ENCODE data around the gene BMPR1B. TPM values are rescaled to one million over a fixed set of nuclear protein-coding genes. Genes with fewer than 3 reads are reported as not detected.
A peak's percentile ranks its signal among the peaks of the same experiment; 100 is the strongest.

Gene BMPR1B
- total and polyA plus RNA-seq, 4 donors: 11.8 to 30.1 (median 16.7) TPM

DNA sequence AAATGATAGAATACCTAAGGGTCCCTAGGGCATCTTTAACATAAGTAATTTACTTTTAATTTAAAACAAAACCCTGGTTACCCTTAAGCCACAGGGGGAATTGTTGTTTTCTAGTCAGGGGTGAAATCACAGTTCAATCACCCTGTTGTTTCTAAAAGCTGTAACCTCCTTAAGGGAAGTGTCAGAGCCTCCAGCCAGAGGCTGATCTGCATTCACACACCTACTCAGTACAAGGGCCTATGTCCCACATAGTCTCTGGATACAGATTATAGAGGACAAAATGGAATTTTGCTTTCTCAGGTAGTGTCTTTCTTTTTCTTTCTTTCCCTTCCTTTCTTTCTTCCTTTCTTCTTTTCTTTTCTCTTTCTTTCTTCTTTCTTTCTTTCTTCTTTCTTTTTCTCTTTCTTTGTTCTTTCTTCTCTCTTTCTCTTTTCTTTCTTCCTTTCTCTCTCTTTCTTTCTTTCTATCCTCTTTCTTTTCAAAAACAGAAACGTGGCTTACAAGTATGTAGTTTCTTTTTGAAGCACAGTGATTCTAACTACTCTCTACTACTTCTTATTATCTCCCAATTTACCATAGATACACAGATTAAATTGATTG, 31.1 kb upstream of the BMPR1B start:
- Histone ChIP-seq H3K9me3 (ENCODE audit: control insufficient read depth, insufficient read depth, low read length) (no peaks in the 10 kb centered on the region), H3K27me3 (ENCODE audit: control insufficient read depth, insufficient read depth, low read length) (no peaks in the 10 kb centered on the region), H3K4me1 (ENCODE audit: control insufficient read depth, insufficient read depth, low read length) (no peaks in the 10 kb centered on the region), H3K4me3 (ENCODE audit: low read depth, low read length) (no peak overlapping the region), H3K27ac (ENCODE audit: low read depth, low read length) (no peak overlapping the region), H3K36me3 (ENCODE audit: control insufficient read depth, insufficient read depth, low read length) (no peaks in the 10 kb centered on the region)
- peak in 1 of 6 donors; percentile 16 for DNase-seq (ENCODE audit: low read depth in 4 of 6, low spot score in 6 of 6)
- no CpG with 5 or more reads among the region's 1 CpG for WGBS (ENCODE audit: insufficient coverage)

DNA sequence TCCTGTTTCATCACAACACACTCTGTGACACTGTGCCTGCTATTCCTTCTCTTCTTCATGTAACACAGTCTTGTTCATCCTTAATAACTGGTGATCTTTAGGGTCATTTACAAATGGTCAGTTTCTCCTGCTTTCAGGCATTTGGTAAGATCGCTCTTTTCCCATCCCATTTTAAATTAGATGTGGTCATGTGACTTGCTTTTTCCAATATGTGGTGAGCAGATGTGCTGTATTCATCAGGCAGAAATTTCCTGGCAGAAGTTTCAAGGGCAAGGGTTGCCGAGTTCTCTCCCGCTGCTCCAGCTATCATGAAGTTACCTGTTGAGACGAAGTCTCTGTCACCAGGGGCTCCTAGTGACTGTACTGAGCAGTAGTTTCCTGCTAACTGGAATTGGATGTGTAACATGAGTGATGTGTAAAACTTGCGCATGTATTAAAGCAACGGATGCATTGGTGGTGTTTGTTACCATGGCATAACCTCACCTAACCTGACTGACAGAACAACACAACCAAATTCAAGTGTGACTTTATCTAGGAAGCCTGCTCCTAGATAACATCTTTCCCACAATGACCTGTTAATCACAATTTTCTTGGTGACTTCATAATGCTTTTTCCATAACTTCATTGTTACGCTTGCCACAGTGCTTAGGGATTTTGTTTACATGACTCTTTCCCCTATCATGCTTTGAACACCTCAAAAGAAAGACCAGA, 29.5 kb upstream of the BMPR1B start:
- Histone ChIP-seq H3K27me3 (ENCODE audit: control insufficient read depth, insufficient read depth, low read length) (no peaks in the 10 kb centered on the region), H3K36me3 (ENCODE audit: control insufficient read depth, insufficient read depth, low read length) (no peaks in the 10 kb centered on the region), H3K27ac (ENCODE audit: low read depth, low read length) (no peak overlapping the region), H3K4me3 (ENCODE audit: low read depth, low read length) (no peak overlapping the region), H3K4me1 (ENCODE audit: control insufficient read depth, insufficient read depth, low read length) (no peaks in the 10 kb centered on the region), H3K9me3 (ENCODE audit: control insufficient read depth, insufficient read depth, low read length) (no peaks in the 10 kb centered on the region)
- no peak for DNase-seq (ENCODE audit: low read depth in 4 of 6, low spot score in 6 of 6)
- WGBS (ENCODE audit: insufficient coverage): 90% methylated on average over 3 of the region's 7 CpGs

DNA sequence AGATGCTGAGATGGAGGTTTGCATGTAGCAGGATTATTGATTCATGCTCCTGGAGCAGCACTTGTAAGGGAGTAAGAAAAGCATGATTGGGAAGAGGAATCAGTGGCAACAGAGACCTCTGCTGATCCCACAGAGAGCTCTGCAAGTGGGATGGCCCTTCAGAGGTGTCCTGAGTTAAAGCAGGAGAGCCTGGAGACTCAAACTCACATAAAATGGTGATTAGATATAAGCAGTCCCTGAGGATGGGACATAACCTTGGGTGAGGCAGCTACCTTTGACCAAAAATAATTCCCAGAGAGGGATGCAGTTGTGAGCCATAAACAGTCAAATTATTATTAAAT, 25.4 kb upstream of the BMPR1B start:
- H3K4me1 ChIP-seq (ENCODE audit: control insufficient read depth, insufficient read depth, low read length): no peaks in the 10 kb centered on the region
- H3K4me3 ChIP-seq (ENCODE audit: low read depth, low read length): no peak overlapping the region
- no peaks in the 10 kb centered on the region for H3K9me3 ChIP-seq (ENCODE audit: control insufficient read depth, insufficient read depth, low read length)
- DNase-seq (ENCODE audit: low read depth in 4 of 6, low spot score in 6 of 6): no peak
- H3K36me3 ChIP-seq (ENCODE audit: control insufficient read depth, insufficient read depth, low read length): no peaks in the 10 kb centered on the region
- H3K27me3 ChIP-seq (ENCODE audit: control insufficient read depth, insufficient read depth, low read length): no peaks in the 10 kb centered on the region
- no peak overlapping the region for H3K27ac ChIP-seq (ENCODE audit: low read depth, low read length)

DNA sequence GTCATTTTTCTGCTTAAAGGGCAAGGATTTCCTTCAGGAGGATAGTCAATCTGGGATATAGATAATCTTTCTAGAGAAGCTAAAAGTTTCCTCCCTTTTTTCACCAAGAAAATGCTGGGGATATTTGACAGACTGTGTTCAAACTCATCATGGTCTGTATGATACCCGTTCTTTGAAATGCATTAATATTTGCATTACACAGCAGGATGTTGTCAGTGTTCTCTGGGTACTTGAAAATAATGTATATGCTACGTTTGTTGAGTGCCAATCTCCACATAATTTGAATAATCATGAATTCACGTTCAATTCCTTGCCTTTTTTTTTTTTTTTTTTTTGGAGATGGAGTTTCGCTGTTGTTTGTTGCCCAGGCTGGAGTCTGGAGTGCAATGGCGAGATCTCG, 18.0 kb upstream of the BMPR1B start:
- Histone ChIP-seq H3K9me3 (ENCODE audit: control insufficient read depth, insufficient read depth, low read length) (no peaks in the 10 kb centered on the region), H3K36me3 (ENCODE audit: control insufficient read depth, insufficient read depth, low read length) (no peaks in the 10 kb centered on the region), H3K27me3 (ENCODE audit: control insufficient read depth, insufficient read depth, low read length) (no peaks in the 10 kb centered on the region), H3K27ac (ENCODE audit: low read depth, low read length) (no peak overlapping the region), H3K4me3 (ENCODE audit: low read depth, low read length) (no peak overlapping the region), H3K4me1 (ENCODE audit: control insufficient read depth, insufficient read depth, low read length) (no peaks in the 10 kb centered on the region)
- no peak for DNase-seq (ENCODE audit: low read depth in 4 of 6, low spot score in 6 of 6)
- WGBS (ENCODE audit: insufficient coverage): 95% methylated on average over 3 of the region's 6 CpGs

DNA sequence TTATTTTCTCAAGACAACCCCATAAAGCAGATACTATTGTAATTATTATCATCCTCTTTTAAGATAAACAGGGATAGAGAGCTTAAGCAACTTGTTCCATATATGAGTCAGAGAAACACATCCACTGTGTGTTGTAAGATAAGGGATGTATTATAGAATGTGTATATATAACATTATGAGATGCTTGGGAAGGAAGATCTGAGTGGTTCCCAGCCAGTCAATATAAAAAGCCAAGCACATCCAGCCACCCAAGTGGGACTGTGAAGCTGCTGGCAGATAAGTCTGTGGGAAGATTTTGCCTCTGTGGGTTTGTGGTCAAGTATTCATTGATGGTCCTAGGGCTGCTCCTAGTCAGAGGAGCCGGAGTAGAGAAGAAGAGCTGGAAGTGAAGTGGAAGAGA, 16.5 kb upstream of the BMPR1B start:
- no peak for DNase-seq (ENCODE audit: low read depth in 4 of 6, low spot score in 6 of 6)
- no peaks in the 10 kb centered on the region for H3K36me3 ChIP-seq (ENCODE audit: control insufficient read depth, insufficient read depth, low read length)
- H3K4me3 ChIP-seq (ENCODE audit: low read depth, low read length): no peak overlapping the region
- no peak overlapping the region for H3K27ac ChIP-seq (ENCODE audit: low read depth, low read length)
- no peaks in the 10 kb centered on the region for H3K9me3 ChIP-seq (ENCODE audit: control insufficient read depth, insufficient read depth, low read length)
- no CpG with 5 or more reads among the region's 1 CpG for WGBS (ENCODE audit: insufficient coverage)
- H3K27me3 ChIP-seq (ENCODE audit: control insufficient read depth, insufficient read depth, low read length): no peaks in the 10 kb centered on the region
- H3K4me1 ChIP-seq (ENCODE audit: control insufficient read depth, insufficient read depth, low read length): no peaks in the 10 kb centered on the region

DNA sequence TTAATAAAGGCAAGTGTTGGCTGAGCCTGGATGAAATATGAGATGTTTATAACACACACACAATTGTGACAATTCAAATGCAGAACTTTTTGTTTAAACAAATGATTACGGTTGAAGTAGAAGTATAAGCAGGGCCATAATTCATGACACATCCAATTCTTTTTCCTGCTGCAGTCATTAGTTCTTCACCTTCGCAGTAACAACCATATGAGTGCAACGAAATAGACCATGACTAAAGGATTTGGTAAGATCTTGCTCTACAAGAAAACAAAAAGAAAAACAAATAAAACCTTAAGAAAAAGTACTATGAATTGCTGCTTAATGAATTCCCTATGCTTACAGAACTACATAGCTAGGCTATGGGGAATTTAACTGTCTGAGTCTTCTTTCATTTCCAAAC, 13.9 kb upstream of the BMPR1B start:
- no peaks in the 10 kb centered on the region for H3K9me3 ChIP-seq (ENCODE audit: control insufficient read depth, insufficient read depth, low read length)
- DNase-seq (ENCODE audit: low read depth in 4 of 6, low spot score in 6 of 6): no peak
- no peak overlapping the region for H3K4me3 ChIP-seq (ENCODE audit: low read depth, low read length)
- H3K36me3 ChIP-seq (ENCODE audit: control insufficient read depth, insufficient read depth, low read length): no peaks in the 10 kb centered on the region
- H3K4me1 ChIP-seq (ENCODE audit: control insufficient read depth, insufficient read depth, low read length): no peaks in the 10 kb centered on the region
- H3K27me3 ChIP-seq (ENCODE audit: control insufficient read depth, insufficient read depth, low read length): no peaks in the 10 kb centered on the region
- no CpG with 5 or more reads among the region's 3 CpGs for WGBS (ENCODE audit: insufficient coverage)
- no peak overlapping the region for H3K27ac ChIP-seq (ENCODE audit: low read depth, low read length)

DNA sequence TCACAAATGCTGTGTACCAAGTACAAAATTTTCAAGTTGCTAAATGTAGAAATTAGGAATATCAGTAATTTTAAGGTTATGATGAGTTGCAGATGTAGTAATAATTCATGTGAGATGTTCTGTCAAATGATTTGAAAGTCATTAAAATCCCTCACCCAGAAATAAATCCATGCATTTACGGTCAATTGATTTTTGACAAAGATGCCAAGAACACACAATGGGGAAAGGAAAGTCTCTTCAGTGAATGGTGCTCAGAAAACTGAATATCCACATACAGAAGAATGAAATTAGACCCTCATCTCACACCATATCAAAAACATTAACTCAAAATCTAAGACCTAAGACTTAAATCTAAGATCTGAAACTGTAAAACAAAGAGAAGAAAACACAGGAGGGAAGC, 12.9 kb upstream of the BMPR1B start:
- DNase-seq (ENCODE audit: low read depth in 4 of 6, low spot score in 6 of 6): peak in 1 of 6 donors; percentile 23
- H3K9me3 ChIP-seq (ENCODE audit: control insufficient read depth, insufficient read depth, low read length): no peaks in the 10 kb centered on the region
- H3K4me3 ChIP-seq (ENCODE audit: low read depth, low read length): no peak overlapping the region
- WGBS (ENCODE audit: insufficient coverage): no CpG with 5 or more reads among the region's 1 CpG
- no peaks in the 10 kb centered on the region for H3K36me3 ChIP-seq (ENCODE audit: control insufficient read depth, insufficient read depth, low read length)
- H3K4me1 ChIP-seq (ENCODE audit: control insufficient read depth, insufficient read depth, low read length): no peaks in the 10 kb centered on the region
- H3K27ac ChIP-seq (ENCODE audit: low read depth, low read length): no peak overlapping the region
- no peaks in the 10 kb centered on the region for H3K27me3 ChIP-seq (ENCODE audit: control insufficient read depth, insufficient read depth, low read length)

DNA sequence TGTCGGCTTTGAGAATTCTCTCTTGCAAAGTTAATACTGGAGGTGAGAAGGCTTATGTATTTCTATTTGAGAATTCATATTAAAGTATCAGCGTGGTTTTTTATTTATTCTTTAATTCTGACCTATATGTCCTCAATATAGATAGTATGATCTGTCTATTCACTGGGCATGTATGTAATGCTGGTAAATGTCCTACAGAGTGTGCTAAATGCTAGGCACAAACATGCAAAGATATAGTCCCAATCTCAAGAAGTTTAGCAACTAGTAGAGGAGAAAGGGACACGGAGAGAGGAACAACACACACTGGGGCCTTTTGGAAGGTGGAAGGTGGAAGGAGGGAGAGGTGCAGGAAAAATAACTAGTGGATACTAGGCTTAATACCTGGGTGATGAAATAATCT, 11.0 kb upstream of the BMPR1B start:
- WGBS (ENCODE audit: insufficient coverage): no CpG with 5 or more reads among the region's 3 CpGs
- H3K4me1 ChIP-seq (ENCODE audit: control insufficient read depth, insufficient read depth, low read length): no peaks in the 10 kb centered on the region
- no peak overlapping the region for H3K27ac ChIP-seq (ENCODE audit: low read depth, low read length)

DNA sequence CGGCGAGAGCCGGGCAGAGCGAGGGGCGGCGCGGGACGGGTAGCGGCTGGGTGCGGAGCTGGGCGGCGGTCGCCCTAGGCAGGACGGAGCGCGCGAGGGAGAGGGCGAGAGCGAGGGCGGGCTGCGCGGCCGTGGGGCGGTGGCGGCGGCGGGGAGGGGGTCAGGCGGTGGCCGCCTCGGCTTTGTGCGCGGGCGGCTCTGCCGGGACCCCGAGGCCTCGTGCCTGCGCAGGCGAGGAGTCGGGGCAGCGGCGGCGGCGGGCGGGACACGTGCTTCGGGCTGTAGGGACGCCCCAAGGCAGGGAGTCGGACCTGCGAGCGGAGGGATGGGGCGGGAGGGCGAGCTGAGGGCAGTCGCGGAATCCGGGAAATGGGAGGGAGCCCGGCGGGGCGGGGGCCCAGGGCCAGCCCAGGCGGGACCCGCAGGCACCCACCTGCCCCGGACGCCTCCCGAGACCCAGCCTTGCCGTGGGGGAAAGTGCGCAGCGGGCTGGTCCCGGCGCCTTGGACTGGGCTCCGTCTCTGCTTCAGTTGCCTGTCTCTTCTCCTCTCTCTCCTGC, 465 bp downstream of the BMPR1B start:
- Histone ChIP-seq H3K36me3 (ENCODE audit: control insufficient read depth, insufficient read depth, low read length) (no peaks in the 10 kb centered on the region), H3K9me3 (ENCODE audit: control insufficient read depth, insufficient read depth, low read length) (no peaks in the 10 kb centered on the region), H3K27me3 (ENCODE audit: control insufficient read depth, insufficient read depth, low read length) (peaks cover 19% of the 10 kb centered on the region), H3K27ac (ENCODE audit: low read depth, low read length) (peak overlapping the region; percentile 70), H3K4me3 (ENCODE audit: low read depth, low read length) (peak overlapping the region; percentile 57), H3K4me1 (ENCODE audit: control insufficient read depth, insufficient read depth, low read length) (peaks cover 8% of the 10 kb centered on the region)
- WGBS (ENCODE audit: insufficient coverage): under 1% methylated on average over 69 of the region's 69 CpGs
- peak in 4 of 6 donors; percentile 9 to 71 (median 38) for DNase-seq (ENCODE audit: low read depth in 4 of 6, low spot score in 6 of 6)

More for the DNA sequence above, 11.0 kb upstream of the BMPR1B start:
- Histone ChIP-seq H3K4me3 (ENCODE audit: low read depth, low read length) (no peak overlapping the region), H3K27me3 (ENCODE audit: control insufficient read depth, insufficient read depth, low read length) (no peaks in the 10 kb centered on the region), H3K9me3 (ENCODE audit: control insufficient read depth, insufficient read depth, low read length) (no peaks in the 10 kb centered on the region), H3K36me3 (ENCODE audit: control insufficient read depth, insufficient read depth, low read length) (no peaks in the 10 kb centered on the region)
- DNase-seq (ENCODE audit: low read depth in 4 of 6, low spot score in 6 of 6): no peak
